ENCODE results near the gene CCNI2. TPM values are rescaled to one million over a fixed set of nuclear protein-coding genes. Genes with fewer than 3 reads are reported as not detected.

Gene CCNI2
- polyA plus RNA-seq, 1 experiment, result not detected

DNA sequence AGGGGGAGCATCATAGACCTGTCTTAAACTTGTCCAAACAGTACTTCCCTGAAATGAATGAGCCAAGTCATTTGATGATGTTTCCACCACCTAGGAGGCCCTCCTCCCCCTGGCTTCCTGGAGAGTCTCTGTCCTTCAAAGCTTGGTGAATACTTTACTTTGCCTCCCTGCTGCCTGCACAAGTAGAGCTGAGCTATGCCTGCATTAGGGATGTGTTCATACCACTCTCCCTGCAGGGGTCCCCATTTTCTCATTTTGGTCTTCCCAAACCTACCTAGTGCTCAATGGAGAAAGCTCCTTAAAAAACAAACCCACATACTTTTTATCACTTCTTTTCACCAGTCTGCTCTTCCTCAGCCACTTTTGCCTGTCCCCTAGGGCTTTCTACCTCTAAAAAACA is 7.7 kb downstream of the CCNI2 start:
- POLR2A ChIA-PET, result interaction anchor here (0.8 to 1.6 kb wide), 2 partner anchors 65 to 114 kb away, joined by 3 to 7 read pairs; no protein-coding TSS in a partner anchor

DNA sequence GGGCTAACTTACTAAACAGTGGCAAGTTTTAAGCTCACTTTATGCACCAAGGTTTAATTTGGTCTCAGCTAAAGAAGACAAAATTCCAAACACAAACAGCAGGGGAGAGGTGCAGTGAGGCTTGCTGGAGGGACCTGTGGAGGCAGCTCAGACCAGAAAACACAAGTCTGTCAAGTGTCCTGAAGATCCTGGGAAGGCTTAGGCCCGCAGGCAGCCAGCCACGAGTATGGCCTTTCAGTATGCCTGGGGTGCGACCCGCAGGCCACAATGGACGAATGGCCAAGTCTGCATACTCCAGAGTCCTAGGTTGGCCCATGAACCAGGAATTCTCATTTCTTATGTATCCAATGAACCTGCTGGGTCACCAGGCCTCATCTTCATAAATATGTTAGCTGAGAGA is 9.3 kb downstream of the CCNI2 start:
- no peaks in the 10 kb centered on the region for H3K9me3 ChIP-seq (ENCODE audit: control insufficient read depth, insufficient read depth, low read length)
- TF ChIP-seq, protein P1, sequence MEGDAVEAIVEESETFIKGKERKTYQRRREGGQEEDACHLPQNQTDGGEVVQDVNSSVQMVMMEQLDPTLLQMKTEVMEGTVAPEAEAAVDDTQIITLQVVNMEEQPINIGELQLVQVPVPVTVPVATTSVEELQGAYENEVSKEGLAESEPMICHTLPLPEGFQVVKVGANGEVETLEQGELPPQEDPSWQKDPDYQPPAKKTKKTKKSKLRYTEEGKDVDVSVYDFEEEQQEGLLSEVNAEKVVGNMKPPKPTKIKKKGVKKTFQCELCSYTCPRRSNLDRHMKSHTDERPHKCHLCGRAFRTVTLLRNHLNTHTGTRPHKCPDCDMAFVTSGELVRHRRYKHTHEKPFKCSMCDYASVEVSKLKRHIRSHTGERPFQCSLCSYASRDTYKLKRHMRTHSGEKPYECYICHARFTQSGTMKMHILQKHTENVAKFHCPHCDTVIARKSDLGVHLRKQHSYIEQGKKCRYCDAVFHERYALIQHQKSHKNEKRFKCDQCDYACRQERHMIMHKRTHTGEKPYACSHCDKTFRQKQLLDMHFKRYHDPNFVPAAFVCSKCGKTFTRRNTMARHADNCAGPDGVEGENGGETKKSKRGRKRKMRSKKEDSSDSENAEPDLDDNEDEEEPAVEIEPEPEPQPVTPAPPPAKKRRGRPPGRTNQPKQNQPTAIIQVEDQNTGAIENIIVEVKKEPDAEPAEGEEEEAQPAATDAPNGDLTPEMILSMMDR (IDR thresholded peaks at IDR 0.05; ENCODE audit: low read depth, low read length), result no peak
- H3K27ac ChIP-seq (ENCODE audit: low read depth, low read length), result no peak overlapping the region
- CTCF ChIA-PET, result interaction anchor here (1.0 to 9.7 kb wide), 2 partner anchors 10 to 64 kb away, joined by 3 to 147 read pairs; partner anchors contain the start of gene CCNI2
- no peaks in the 10 kb centered on the region for H3K27me3 ChIP-seq (ENCODE audit: control insufficient read depth, insufficient read depth, low read length)
- DNase-seq (ENCODE audit: low read depth, low spot score), result no peak
- H3K4me3 ChIP-seq (ENCODE audit: low read depth, low read length), result no peak overlapping the region
- POLR2A ChIA-PET, result no interaction called here

More for the DNA sequence above, 7.7 kb downstream of the CCNI2 start:
- CTCF ChIA-PET, result interaction anchor here (0.7 to 9.7 kb wide), 17 partner anchors 9 to 228 kb away, joined by 3 to 147 read pairs (median 4); partner anchors contain the start of genes GDF9, SHROOM1 and UQCRQ
- H3K9me3 ChIP-seq (ENCODE audit: control insufficient read depth, insufficient read depth, low read length), result no peaks in the 10 kb centered on the region
- H3K27ac ChIP-seq (ENCODE audit: low read depth, low read length), result no peak overlapping the region
- H3K27me3 ChIP-seq (ENCODE audit: control insufficient read depth, insufficient read depth, low read length), result peaks cover 5% of the 10 kb centered on the region
- TF ChIP-seq, protein P1 (IDR thresholded peaks at IDR 0.05; ENCODE audit: low read depth, low read length), result peak; percentile 45
- no peak overlapping the region for H3K4me3 ChIP-seq (ENCODE audit: low read depth, low read length)
- DNase-seq (ENCODE audit: low read depth, low spot score), result peak; percentile 10

DNA sequence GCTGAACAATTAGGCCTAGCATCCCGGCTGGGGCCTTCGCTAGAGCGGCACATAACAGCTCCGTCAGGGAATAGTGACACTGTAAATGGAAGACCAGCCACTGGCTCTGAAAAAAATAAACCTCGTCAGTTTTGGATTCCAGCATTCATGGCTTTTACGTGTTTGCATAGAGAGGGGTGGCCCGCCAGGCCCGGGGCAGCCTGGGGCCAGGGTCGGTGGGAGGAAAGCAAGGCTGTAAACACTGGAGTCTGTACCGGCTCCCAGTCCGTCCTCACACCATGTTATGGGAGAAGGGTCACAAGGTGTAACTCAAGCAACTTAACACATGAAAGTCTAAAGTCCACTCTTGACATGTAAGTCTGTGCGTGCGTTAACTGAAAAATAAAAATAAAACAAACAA is 11.2 kb downstream of the CCNI2 start:
- POLR2A ChIA-PET, result no interaction called here
- no peaks in the 10 kb centered on the region for H3K27me3 ChIP-seq (ENCODE audit: control insufficient read depth, insufficient read depth, low read length)
- CTCF ChIA-PET, result interaction anchor here (9.7 kb wide), 1 partner anchor 62 kb away, joined by 147 read pairs; no protein-coding TSS in a partner anchor
- H3K9me3 ChIP-seq (ENCODE audit: control insufficient read depth, insufficient read depth, low read length), result no peaks in the 10 kb centered on the region
- H3K27ac ChIP-seq (ENCODE audit: low read depth, low read length), result no peak overlapping the region
- no peak for DNase-seq (ENCODE audit: low read depth, low spot score)
- H3K4me3 ChIP-seq (ENCODE audit: low read depth, low read length), result no peak overlapping the region
- TF ChIP-seq, protein P1 (IDR thresholded peaks at IDR 0.05; ENCODE audit: low read depth, low read length), result no peak

DNA sequence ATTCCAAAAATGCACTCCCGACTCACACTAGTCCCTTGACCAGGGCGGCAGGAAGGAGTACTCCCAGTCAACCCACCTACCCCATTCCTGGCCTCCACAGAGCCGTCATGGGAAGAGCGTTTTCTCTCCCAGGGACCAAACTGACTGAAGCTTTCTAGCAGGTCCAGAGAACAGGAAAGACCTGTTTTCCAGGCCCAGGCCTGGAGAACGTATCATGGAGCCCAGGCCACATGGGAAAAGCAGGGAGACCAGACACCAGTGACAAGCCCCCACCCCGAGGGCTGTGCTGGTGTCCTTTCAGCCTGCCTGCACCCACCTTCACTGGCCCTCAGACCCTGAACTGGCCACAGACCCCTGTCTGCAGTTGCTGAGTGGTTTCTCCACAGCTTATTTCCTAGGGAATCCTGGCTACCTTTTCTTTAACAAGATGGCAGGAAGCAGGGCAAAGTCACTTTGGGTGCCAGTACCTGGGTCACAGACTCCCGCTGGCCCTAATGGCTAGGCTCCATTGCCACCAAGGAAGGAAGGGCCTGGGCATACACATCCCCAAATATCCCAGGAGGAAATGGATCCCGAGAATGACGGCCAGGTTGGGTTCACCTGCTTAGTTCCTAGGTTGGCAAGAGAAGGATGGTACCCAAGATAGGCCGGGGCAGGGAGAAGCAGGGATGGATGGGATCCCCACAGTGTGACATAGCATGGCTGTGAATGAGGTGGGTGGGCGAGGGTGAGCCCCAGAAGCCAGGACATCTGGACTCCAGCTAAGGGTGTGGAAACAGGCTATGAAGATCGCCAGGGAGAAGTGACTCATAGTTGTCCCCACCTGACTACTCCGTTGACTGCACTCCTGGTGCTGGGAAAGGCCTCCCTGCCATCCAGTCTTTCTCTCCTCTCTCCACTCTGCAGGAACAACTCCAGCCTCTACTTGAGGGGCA is 12.2 kb downstream of the CCNI2 start:
- Histone ChIP-seq H3K27ac (ENCODE audit: low read depth, low read length) (no peak overlapping the region), H3K4me3 (ENCODE audit: low read depth, low read length) (no peak overlapping the region), H3K9me3 (ENCODE audit: control insufficient read depth, insufficient read depth, low read length) (no peaks in the 10 kb centered on the region), H3K27me3 (ENCODE audit: control insufficient read depth, insufficient read depth, low read length) (no peaks in the 10 kb centered on the region)
- ChIA-PET CTCF (interaction anchor here (1.6 kb wide), 1 partner anchor 61 kb away, joined by 4 read pairs; no protein-coding TSS in a partner anchor), POLR2A (no interaction called here)
- TF ChIP-seq, protein P1 (IDR thresholded peaks at IDR 0.05; ENCODE audit: low read depth, low read length), result no peak
- DNase-seq (ENCODE audit: low read depth, low spot score), result no peak

DNA sequence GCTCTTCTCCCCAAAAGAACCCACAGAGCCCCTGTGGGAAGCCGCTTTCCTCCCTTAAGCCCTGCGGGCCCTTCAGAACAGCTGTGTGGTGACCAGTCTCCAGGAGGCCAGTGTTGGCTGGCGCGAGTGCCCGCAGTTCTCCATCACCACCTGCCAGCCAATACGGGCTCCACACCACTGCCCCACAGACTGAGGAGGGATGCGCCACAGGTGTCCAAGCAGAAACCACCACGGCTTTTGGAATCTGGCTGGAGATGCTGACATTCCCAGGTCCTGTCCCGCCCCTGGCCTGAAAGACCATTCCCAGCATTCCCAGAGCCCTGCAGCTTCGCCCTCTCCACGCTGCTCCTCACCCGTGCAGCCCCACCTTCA is 12.8 kb downstream of the CCNI2 start:
- ChIA-PET CTCF (interaction anchor here (1.6 kb wide), 1 partner anchor 60 kb away, joined by 4 read pairs; no protein-coding TSS in a partner anchor), POLR2A (no interaction called here)
- Histone ChIP-seq H3K4me3 (ENCODE audit: low read depth, low read length) (no peak overlapping the region), H3K27ac (ENCODE audit: low read depth, low read length) (no peak overlapping the region), H3K9me3 (ENCODE audit: control insufficient read depth, insufficient read depth, low read length) (no peaks in the 10 kb centered on the region), H3K27me3 (ENCODE audit: control insufficient read depth, insufficient read depth, low read length) (no peaks in the 10 kb centered on the region)
- DNase-seq (ENCODE audit: low read depth, low spot score), result no peak
- TF ChIP-seq, protein P1 (IDR thresholded peaks at IDR 0.05; ENCODE audit: low read depth, low read length), result no peak
